CD4-positive, alpha-beta memory T cell (primary cell): ENCODE measurements around the gene GHDC. TPM values are rescaled to one million over a fixed set of nuclear protein-coding genes. Genes with fewer than 3 reads are reported as not detected.
"Not testable (repeated sequence)": the region's sequence is repeated elsewhere in the genome, so short reads cannot be mapped to it uniquely, and the experiment has no call there.

Experiments
- CTCF ChIA-PET: fragments of 350-600 bp; sonication (Branson Sonifier 250); formaldehyde crosslinking; loops from one replicate; lab custom pipeline; 2021; ENCODE audit warnings: inconsistent platforms; ENCODE audit not compliant: partially characterized antibody; lab: Charles Lee
- POLR2A ChIA-PET: fragments of 350-600 bp; sonication (Branson Sonifier 250); formaldehyde crosslinking; loops from one replicate; lab custom pipeline; 2021; ENCODE audit not compliant: partially characterized antibody; lab: Charles Lee
- DNase-seq, 5 donors: peaks; one replicate each; pipeline versions ENCODE4 v3.0.0 to v3.0.0-alpha.2; 2020 to 2022; ENCODE audit warnings: mixed read lengths in 1 of 5
- H3K27ac ChIP-seq: one replicate; pipeline ENCODE4 v1.7.0; 2013; ENCODE audit warnings: low read depth, low read length
- H3K27me3 ChIP-seq: 2 replicates; pipeline ENCODE4 v1.7.0; 2013; ENCODE audit warnings: mild to moderate bottlenecking, low read length, moderate library complexity; ENCODE audit not compliant: insufficient read depth
- H3K36me3 ChIP-seq: 2 replicates; pipeline ENCODE4 v1.7.0; 2013; ENCODE audit warnings: mild to moderate bottlenecking, low read length, moderate library complexity; ENCODE audit not compliant: insufficient read depth
- H3K4me1 ChIP-seq: 2 replicates; pipeline ENCODE4 v1.7.0; 2013; ENCODE audit warnings: mild to moderate bottlenecking, low read length, moderate library complexity; ENCODE audit not compliant: insufficient read depth
- H3K4me3 ChIP-seq, 2 donors: one replicate each; pipeline ENCODE4 v1.7.0; 2013; ENCODE audit warnings: low read length in 2 of 2, mild to moderate bottlenecking in 1 of 2
- H3K9me3 ChIP-seq, 2 donors: one replicate each; pipeline ENCODE4 v1.7.0; 2013; ENCODE audit warnings: low read length in 2 of 2, control low read depth in 1 of 2; ENCODE audit not compliant: control insufficient read depth in 1 of 2
- H3K27ac Mint-ChIP-seq, 7 donors: one replicate each; pipeline ENCODE4 v1.8.0; 2020 to 2021; ENCODE audit warnings: mixed read lengths in 7 of 7, mild to moderate bottlenecking in 6 of 7, inconsistent platforms in 3 of 7, moderate library complexity in 3 of 7
- H3K27me3 Mint-ChIP-seq, 2 donors: one replicate each; pipeline ENCODE4 v1.8.0; 2020 to 2021; ENCODE audit warnings: mixed read lengths in 2 of 2
- H3K36me3 Mint-ChIP-seq, 2 donors: one replicate each; pipeline ENCODE4 v1.8.0; 2020 to 2021; ENCODE audit warnings: mixed read lengths in 2 of 2, inconsistent platforms in 1 of 2, mild to moderate bottlenecking in 1 of 2
- H3K4me1 Mint-ChIP-seq, 4 donors: one replicate each; pipeline ENCODE4 v1.8.0; 2020 to 2021; ENCODE audit warnings: mixed read lengths in 4 of 4, mild to moderate bottlenecking in 1 of 4
- H3K4me3 Mint-ChIP-seq, 8 donors: one replicate each; pipeline ENCODE4 v1.8.0; 2020 to 2021; ENCODE audit warnings: mixed read lengths in 8 of 8, mild to moderate bottlenecking in 7 of 8, moderate library complexity in 6 of 8, inconsistent platforms in 3 of 8
- H3K9me3 Mint-ChIP-seq, 8 donors: one replicate each; pipeline ENCODE4 v1.8.0; 2020 to 2021; ENCODE audit warnings: mixed read lengths in 8 of 8, mild to moderate bottlenecking in 5 of 8, inconsistent platforms in 3 of 8, moderate library complexity in 1 of 8
- intact Hi-C: fragments of 100-400 bp; cut with micrococcal nuclease; formaldehyde crosslinking; loops from one replicate; pipeline ENCODE4 v1.15.1; 2023
- polyA plus RNA-seq, 2 donors: library from polyadenylated mRNA; unstranded; fragments of 300-500 nt; fragmentation: Illumina TruSeq; gene quantifications; one replicate each; pipeline ENCODE4 v1.2.3, GENCODE V29; 2021
- total RNA-seq, 2 experiments: library from RNA; stranded (reverse); gene quantifications; one replicate each; pipeline ENCODE4 v1.2.3, GENCODE V29; 2021

GHDC gene
- total and polyA plus RNA-seq, 4 experiments from 2014 or later: 12.9 to 25.3 (median 20.9) TPM

GRCh38 chr17:42142371-42142896 lies 51.9 kb downstream of the GHDC start:
- peaks cover 18% of the 10 kb centered on the region for H3K4me1 ChIP-seq
- POLR2A ChIA-PET: no interaction called here
- Mint-ChIP-seq H3K36me3 (peaks cover 15 to 57% of the 10 kb centered on the region in 2 donors), H3K27me3 (no peaks in the 10 kb centered on the region), H3K4me3 (peak overlapping the region in 1 of 8 donors; percentile 31), H3K27ac (peak overlapping the region in 2 of 7 donors; percentile 5 to 68), H3K4me1 (peaks cover 26 to 67% (median 43%) of the 10 kb centered on the region in 4 donors), H3K9me3 (no peaks in the 10 kb centered on the region)
- peaks cover 21% of the 10 kb centered on the region for H3K36me3 ChIP-seq
- no peaks in the 10 kb centered on the region for H3K27me3 ChIP-seq
- intact Hi-C loops: no loop called here
- DNase-seq: no peak
- CTCF ChIA-PET: interaction anchor here (1.2 kb wide), 1 partner anchor 9 kb away, joined by 4 read pairs; no protein-coding TSS in a partner anchor
- H3K27ac ChIP-seq: no peak overlapping the region
- no peaks in the 10 kb centered on the region for H3K9me3 ChIP-seq
- no peak overlapping the region for H3K4me3 ChIP-seq

- H3K4me3 ChIP-seq: no peak overlapping the region
- Mint-ChIP-seq H3K27me3 (no peaks in the 10 kb centered on the region), H3K4me1 (peaks cover 23 to 67% (median 40%) of the 10 kb centered on the region in 4 donors), H3K9me3 (no peaks in the 10 kb centered on the region), H3K36me3 (peaks cover 15 to 52% of the 10 kb centered on the region in 2 donors), H3K27ac (no peak overlapping the region), H3K4me3 (no peak overlapping the region)
- no peak overlapping the region for H3K27ac ChIP-seq
- intact Hi-C loops: no loop called here
- H3K36me3 ChIP-seq: peaks cover 21% of the 10 kb centered on the region
- POLR2A ChIA-PET: no interaction called here
- DNase-seq: no peak
- CTCF ChIA-PET: no interaction called here
- peaks cover 25% of the 10 kb centered on the region for H3K4me1 ChIP-seq
- no peaks in the 10 kb centered on the region for H3K9me3 ChIP-seq
- H3K27me3 ChIP-seq: no peaks in the 10 kb centered on the region
These were observed 52.9 kb downstream of the GHDC start for GRCh38 chr17:42141382-42141781.

DNA sequence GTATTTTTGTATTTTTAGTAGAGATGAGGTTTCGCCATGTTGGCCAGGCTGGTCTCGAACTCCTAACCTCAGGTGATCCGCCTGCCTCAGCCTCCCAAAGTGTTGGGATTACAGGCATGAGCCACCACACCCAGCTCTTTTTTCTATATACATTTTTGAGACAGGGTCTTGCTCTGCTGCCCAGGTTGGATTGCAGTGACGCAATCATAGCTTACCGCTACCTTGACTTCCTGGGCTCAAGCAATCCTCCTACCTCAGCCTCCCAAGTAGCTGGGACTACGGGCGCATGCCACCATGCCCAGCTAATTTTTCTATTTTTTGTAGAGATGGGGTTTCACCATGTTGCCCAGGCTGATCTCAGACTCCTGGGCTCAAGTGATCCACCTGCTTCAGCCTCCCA lies 53.6 kb downstream of the GHDC start:
- intact Hi-C loops, H3K4me3 Mint-ChIP-seq: not testable (repeated sequence)
- H3K27ac Mint-ChIP-seq: peak overlapping the region in 1 of 7 donors; percentile 4

More for the DNA sequence above, 53.6 kb downstream of the GHDC start:
- DNase-seq, H3K9me3 Mint-ChIP-seq, POLR2A ChIA-PET, H3K27ac ChIP-seq, H3K27me3 Mint-ChIP-seq, H3K9me3 ChIP-seq, H3K27me3 ChIP-seq, H3K4me3 ChIP-seq: not testable (repeated sequence)
- CTCF ChIA-PET: interaction anchor here (1.4 kb wide), 1 partner anchor 115 kb away, joined by 3 read pairs; no protein-coding TSS in a partner anchor
- peaks cover 21% of the 10 kb centered on the region for H3K36me3 ChIP-seq
- Mint-ChIP-seq H3K36me3 (peaks cover 15 to 52% of the 10 kb centered on the region in 2 donors), H3K4me1 (peaks cover 29 to 68% (median 46%) of the 10 kb centered on the region in 4 donors)
- H3K4me1 ChIP-seq: peaks cover 32% of the 10 kb centered on the region

Other genes starting within 250 kb of the GHDC start
- 10 to 100 TPM; 31.0 to 36.9 TPM for gene CNP, start 227.7 kb downstream of the GHDC start, total RNA-seq
- gene CNP, start 227.7 kb downstream of the GHDC start, polyA plus RNA-seq: 10 to 100 TPM; 23.6 to 35.7 TPM
- 100 to 1,000 TPM; 106 to 112 TPM for gene DNAJC7, start 177.1 kb downstream of the GHDC start, total RNA-seq
- 10 to 100 TPM; 45.2 to 67.2 TPM for gene DNAJC7, start 177.1 kb downstream of the GHDC start, polyA plus RNA-seq
- 10 to 100 TPM; 19.7 TPM for gene NKIRAS2, start 174.4 kb downstream of the GHDC start, total RNA-seq
- 10 to 100 TPM; 22.0 to 28.8 TPM for gene NKIRAS2, start 174.4 kb downstream of the GHDC start, polyA plus RNA-seq
- under 1 TPM; 0.76 to 0.97 TPM for gene C17orf113, start 143.9 kb downstream of the GHDC start, total RNA-seq
- gene C17orf113, start 143.9 kb downstream of the GHDC start, polyA plus RNA-seq: under 1 TPM; 0.39 to 0.53 TPM
- gene ZNF385C, start 96.0 kb downstream of the GHDC start, total RNA-seq: under 1 TPM in 1 of 2 experiments, not detected in 1; 0.36 TPM
- not detected for gene ZNF385C, start 96.0 kb downstream of the GHDC start, polyA plus RNA-seq
- gene DHX58, start 81.8 kb downstream of the GHDC start, total RNA-seq: 10 to 100 TPM; 41.8 to 43.3 TPM
- 10 to 100 TPM; 11.9 to 19.3 TPM for gene DHX58, start 81.8 kb downstream of the GHDC start, polyA plus RNA-seq
- 10 to 100 TPM; 38.5 to 39.9 TPM for gene KAT2A, start 73.1 kb downstream of the GHDC start, total RNA-seq
- 1 to 10 TPM; 5.9 to 7.3 TPM for gene KAT2A, start 73.1 kb downstream of the GHDC start, polyA plus RNA-seq
- not detected for gene HSPB9, start 71.7 kb downstream of the GHDC start, total RNA-seq
- not detected for gene HSPB9, start 71.7 kb downstream of the GHDC start, polyA plus RNA-seq
- gene RAB5C, start 39.5 kb downstream of the GHDC start, total RNA-seq: 10 to 100 TPM; 77.7 to 80.6 TPM
- gene RAB5C, start 39.5 kb downstream of the GHDC start, polyA plus RNA-seq: 10 to 100 TPM; 63.4 to 73.1 TPM
- gene KCNH4, start 13.4 kb downstream of the GHDC start, total RNA-seq: under 1 TPM; 0.09 to 0.11 TPM
- gene KCNH4, start 13.4 kb downstream of the GHDC start, polyA plus RNA-seq: not detected
- gene HCRT, start 9.0 kb downstream of the GHDC start, total RNA-seq: not detected
- gene HCRT, start 9.0 kb downstream of the GHDC start, polyA plus RNA-seq: not detected
- gene STAT5B, start 81.9 kb upstream of the GHDC start, total RNA-seq: 100 to 1,000 TPM; 244 to 261 TPM
- 100 to 1,000 TPM in 1 of 2 donors, 10 to 100 TPM in 1; 91.3 to 146 TPM for gene STAT5B, start 81.9 kb upstream of the GHDC start, polyA plus RNA-seq
- gene STAT5A, start 94.0 kb upstream of the GHDC start, total RNA-seq: 100 to 1,000 TPM; 130 to 133 TPM
- gene STAT5A, start 94.0 kb upstream of the GHDC start, polyA plus RNA-seq: 10 to 100 TPM; 66.7 to 94.6 TPM
- gene STAT3, start 193.9 kb upstream of the GHDC start, total RNA-seq: 100 to 1,000 TPM; 129 to 131 TPM
- 100 to 1,000 TPM; 103 to 147 TPM for gene STAT3, start 193.9 kb upstream of the GHDC start, polyA plus RNA-seq
- gene CAVIN1, start 228.8 kb upstream of the GHDC start, total RNA-seq: under 1 TPM; 0.52 to 0.61 TPM
- 1 to 10 TPM in 1 of 2 donors, not detected in 1; 1.5 TPM for gene CAVIN1, start 228.8 kb upstream of the GHDC start, polyA plus RNA-seq